ENCODE results near the gene FAM131A. TPM values are rescaled to one million over a fixed set of nuclear protein-coding genes. Genes with fewer than 3 reads are reported as not detected.

FAM131A gene
- total RNA-seq, 1 donor from 2014 or later: 43.3 TPM

GRCh38 chr3:184384342-184384741 is 46.9 kb downstream of the FAM131A start:
- DNase-seq (ENCODE audit: low spot score): no peak
- intact Hi-C loops (cut with DNase I): no loop called here

GRCh38 chr3:184384856-184385422 is 47.5 kb downstream of the FAM131A start:
- intact Hi-C loops (cut with DNase I): no loop called here
- DNase-seq (ENCODE audit: low spot score): no peak

DNA sequence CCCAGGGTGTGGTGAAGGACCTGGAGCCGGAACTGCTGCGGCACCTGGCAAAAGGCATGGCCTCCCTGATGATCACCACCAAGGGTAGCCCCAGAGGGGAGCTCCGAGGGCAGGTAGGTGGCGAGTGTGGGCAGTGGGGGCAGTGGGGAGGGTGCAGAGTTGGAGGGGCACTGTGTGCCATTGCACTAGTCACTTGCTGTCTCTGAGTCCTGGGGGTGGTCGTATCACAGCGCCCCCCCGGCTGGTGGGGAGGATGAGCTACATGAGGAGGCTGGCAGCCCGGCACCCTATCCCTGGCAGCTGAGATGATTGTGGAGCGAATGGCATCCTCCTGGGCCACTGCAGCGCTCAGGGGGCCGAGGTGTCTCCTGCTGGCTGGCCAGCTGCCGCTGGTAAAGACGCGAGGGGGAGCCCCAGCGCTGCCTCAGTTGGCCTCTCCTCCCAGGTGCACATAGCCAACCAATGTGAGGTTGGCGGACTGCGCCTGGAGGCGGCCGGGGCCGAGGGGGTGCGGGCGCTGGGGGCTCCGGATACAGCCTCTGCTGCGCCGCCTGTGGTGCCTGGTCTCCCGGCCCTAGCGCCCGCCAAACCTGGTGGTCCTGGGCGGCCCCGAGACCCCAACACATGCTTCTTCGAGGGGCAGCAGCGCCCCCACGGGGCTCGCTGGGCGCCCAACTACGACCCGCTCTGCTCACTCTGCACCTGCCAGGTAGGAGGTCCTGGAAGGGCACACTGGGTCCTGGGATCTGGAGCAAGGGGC is 48.8 kb downstream of the FAM131A start:
- DNase-seq (ENCODE audit: low spot score): no peak

GRCh38 chr3:184387174-184387714 is 49.8 kb downstream of the FAM131A start:
- DNase-seq (ENCODE audit: low spot score): no peak
- intact Hi-C loops (cut with DNase I): no loop called here

More for the DNA sequence above, 48.8 kb downstream of the FAM131A start:
- intact Hi-C loops (cut with DNase I): no loop called here

- intact Hi-C loops (cut with DNase I): no loop called here
- DNase-seq (ENCODE audit: low spot score): no peak
Observed at GRCh38 chr3:184388164-184388935, 51.0 kb downstream of the FAM131A start.

DNA sequence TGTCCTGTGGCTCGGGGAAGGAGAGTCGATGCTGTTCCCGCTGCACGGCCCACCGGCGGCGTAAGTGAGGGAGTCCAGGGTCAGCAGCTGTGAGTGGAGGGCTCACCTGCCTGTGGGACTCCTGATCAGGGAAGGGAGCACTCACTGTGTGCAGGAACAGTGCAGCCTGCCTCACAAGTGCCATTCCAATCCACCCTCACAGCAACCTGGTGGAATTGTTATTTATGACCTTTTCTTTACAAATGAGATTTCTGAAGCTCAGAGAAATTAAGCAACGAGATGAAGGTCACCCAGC is 51.5 kb downstream of the FAM131A start:
- intact Hi-C loops (cut with DNase I): no loop called here
- DNase-seq (ENCODE audit: low spot score): no peak

DNA sequence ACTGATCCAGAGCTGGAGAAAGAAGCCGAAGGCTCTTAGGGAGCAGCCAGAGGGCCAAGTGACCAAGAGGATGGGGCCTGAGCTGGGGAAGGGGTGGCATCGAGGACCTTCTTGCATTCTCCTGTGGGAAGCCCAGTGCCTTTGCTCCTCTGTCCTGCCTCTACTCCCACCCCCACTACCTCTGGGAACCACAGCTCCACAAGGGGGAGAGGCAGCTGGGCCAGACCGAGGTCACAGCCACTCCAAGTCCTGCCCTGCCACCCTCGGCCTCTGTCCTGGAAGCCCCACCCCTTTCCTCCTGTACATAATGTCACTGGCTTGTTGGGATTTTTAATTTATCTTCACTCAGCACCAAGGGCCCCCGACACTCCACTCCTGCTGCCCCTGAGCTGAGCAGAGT is 52.0 kb downstream of the FAM131A start:
- intact Hi-C loops (cut with DNase I): no loop called here
- no peak for DNase-seq (ENCODE audit: low spot score)

GRCh38 chr3:184389935-184390528 is 52.6 kb downstream of the FAM131A start:
- intact Hi-C loops (cut with DNase I): no loop called here
- DNase-seq (ENCODE audit: low spot score): no peak

DNA sequence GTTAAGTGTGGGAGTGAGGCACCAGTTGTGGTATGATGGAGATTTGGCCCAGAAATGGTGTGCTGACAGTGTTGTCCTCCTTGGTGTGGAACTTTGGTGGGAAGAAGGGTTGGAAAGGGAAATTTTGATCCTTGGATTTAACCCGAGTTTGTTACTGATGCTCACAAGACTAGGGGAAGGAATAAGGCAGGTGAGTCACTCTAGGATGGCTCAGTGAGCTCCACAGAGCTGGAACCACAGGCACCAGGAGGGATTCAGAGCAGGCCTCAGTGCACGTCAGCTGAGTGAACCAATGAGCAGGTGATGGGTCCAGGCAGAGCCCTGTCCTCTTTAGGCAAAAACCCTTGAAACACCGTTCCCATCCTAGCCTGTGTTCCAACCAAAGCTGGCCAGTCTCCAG is 53.9 kb downstream of the FAM131A start:
- no peak for DNase-seq (ENCODE audit: low spot score)
- intact Hi-C loops (cut with DNase I): no loop called here

DNA sequence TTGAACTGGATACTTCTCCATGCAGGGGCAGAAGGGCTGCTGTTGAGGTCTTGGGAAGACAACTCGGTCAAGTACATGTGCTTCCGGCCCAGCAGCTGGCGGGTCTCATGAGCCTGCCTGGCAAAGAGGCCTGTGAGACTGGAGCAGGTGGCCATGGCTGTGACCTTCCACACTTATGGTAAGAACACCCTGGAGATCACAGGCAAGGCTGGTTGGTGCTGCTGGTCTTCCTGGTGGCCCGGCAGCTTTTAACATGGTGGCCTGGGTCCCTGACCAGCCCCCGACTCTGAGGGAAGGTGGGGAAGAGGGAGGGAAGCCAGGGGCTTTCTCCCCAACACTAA is 57.9 kb downstream of the FAM131A start:
- DNase-seq (ENCODE audit: low spot score): no peak
- intact Hi-C loops (cut with DNase I): no loop called here

Other genes with a start within 250 kb of the FAM131A start
- not detected for gene HTR3E, start 240.5 kb upstream of the FAM131A start, total RNA-seq
- 33.4 TPM for gene EIF2B5, start 202.2 kb upstream of the FAM131A start, total RNA-seq
- gene DVL3, start 182.2 kb upstream of the FAM131A start, total RNA-seq: 68.6 TPM
- gene AP2M1, start 162.7 kb upstream of the FAM131A start, total RNA-seq: 317 TPM
- 61.5 TPM for gene ABCF3, start 151.4 kb upstream of the FAM131A start, total RNA-seq
- not detected for gene VWA5B2, start 108.0 kb upstream of the FAM131A start, total RNA-seq
- 14.1 TPM for gene ALG3, start 88.6 kb upstream of the FAM131A start, total RNA-seq
- gene EEF1AKMT4, start 87.9 kb upstream of the FAM131A start, total RNA-seq: 1.5 TPM
- gene CAMK2N2, start 76.0 kb upstream of the FAM131A start, total RNA-seq: 0.30 TPM
- 0.19 TPM for gene ECE2, start 61.6 kb upstream of the FAM131A start, total RNA-seq
- gene PSMD2, start 38.4 kb upstream of the FAM131A start, total RNA-seq: 217 TPM
- gene EIF4G1, start 23.0 kb upstream of the FAM131A start, total RNA-seq: 284 TPM
- gene CLCN2, start 24.0 kb downstream of the FAM131A start, total RNA-seq: 3.1 TPM
- 23.2 TPM for gene POLR2H, start 24.1 kb downstream of the FAM131A start, total RNA-seq
- gene THPO, start 40.6 kb downstream of the FAM131A start, total RNA-seq: 0.48 TPM
- 7.0 TPM for gene CHRD, start 42.5 kb downstream of the FAM131A start, total RNA-seq
- gene EPHB3, start 224.2 kb downstream of the FAM131A start, total RNA-seq: 3.6 TPM